Liver (tissue), 3 donors: Measurements from ENCODE around the gene DNAJC4.
A peak's percentile ranks its signal among the peaks of the same experiment; 100 is the strongest.

Source experiments
- FOXA1 ChIP-seq: IDR thresholded peaks from 2 replicates; pipeline ENCODE4 v1.6.1; 2016; ENCODE audit warnings: antibody characterized with exemption
- GABPA ChIP-seq, 2 donors: IDR thresholded peaks in 1 of 2; conservative IDR thresholded peaks in 1 of 2; 2 replicates each; pipeline ENCODE4 v1.6.1; 2016; ENCODE audit warnings: antibody characterized with exemption in 2 of 2, mild to moderate bottlenecking in 1 of 2, moderate library complexity in 1 of 2
- JUND ChIP-seq, 2 donors: IDR thresholded peaks; 2 replicates each; pipeline ENCODE4 v1.6.1; 2016; ENCODE audit warnings: antibody characterized with exemption in 2 of 2
- RAD21 ChIP-seq, 2 donors: IDR thresholded peaks; 2 replicates each; pipeline ENCODE4 v1.6.1; 2016; ENCODE audit warnings: antibody characterized with exemption in 2 of 2, mild to moderate bottlenecking in 2 of 2
- RXRA ChIP-seq, 2 donors: IDR thresholded peaks; 2 replicates each; pipeline ENCODE4 v1.6.1; 2017 to 2018; ENCODE audit warnings: antibody characterized with exemption in 2 of 2, mild to moderate bottlenecking in 1 of 2
- SP1 ChIP-seq: IDR thresholded peaks from 2 replicates; pipeline ENCODE4 v1.6.1; 2018; ENCODE audit warnings: antibody characterized with exemption, mild to moderate bottlenecking
- TF ChIP-seq, protein P1 (sequence below): IDR thresholded peaks from 2 replicates; pipeline ENCODE4 v1.6.1; 2016; ENCODE audit warnings: antibody characterized with exemption, mild to moderate bottlenecking
- TF ChIP-seq, protein P2 (sequence below): fragments of 150-350 bp; IDR thresholded peaks from 2 replicates; pipeline ENCODE4 v1.5.1; 2017; ENCODE audit warnings: improper control_type of control experiment, low read depth, low read length; ENCODE audit not compliant: missing input control
- TF ChIP-seq, protein P3 (sequence below): IDR thresholded peaks from 2 replicates; pipeline ENCODE4 v1.6.1; 2016; ENCODE audit warnings: antibody characterized with exemption
- donor health status: healthy.
- donor health status: healthy.

DNA sequence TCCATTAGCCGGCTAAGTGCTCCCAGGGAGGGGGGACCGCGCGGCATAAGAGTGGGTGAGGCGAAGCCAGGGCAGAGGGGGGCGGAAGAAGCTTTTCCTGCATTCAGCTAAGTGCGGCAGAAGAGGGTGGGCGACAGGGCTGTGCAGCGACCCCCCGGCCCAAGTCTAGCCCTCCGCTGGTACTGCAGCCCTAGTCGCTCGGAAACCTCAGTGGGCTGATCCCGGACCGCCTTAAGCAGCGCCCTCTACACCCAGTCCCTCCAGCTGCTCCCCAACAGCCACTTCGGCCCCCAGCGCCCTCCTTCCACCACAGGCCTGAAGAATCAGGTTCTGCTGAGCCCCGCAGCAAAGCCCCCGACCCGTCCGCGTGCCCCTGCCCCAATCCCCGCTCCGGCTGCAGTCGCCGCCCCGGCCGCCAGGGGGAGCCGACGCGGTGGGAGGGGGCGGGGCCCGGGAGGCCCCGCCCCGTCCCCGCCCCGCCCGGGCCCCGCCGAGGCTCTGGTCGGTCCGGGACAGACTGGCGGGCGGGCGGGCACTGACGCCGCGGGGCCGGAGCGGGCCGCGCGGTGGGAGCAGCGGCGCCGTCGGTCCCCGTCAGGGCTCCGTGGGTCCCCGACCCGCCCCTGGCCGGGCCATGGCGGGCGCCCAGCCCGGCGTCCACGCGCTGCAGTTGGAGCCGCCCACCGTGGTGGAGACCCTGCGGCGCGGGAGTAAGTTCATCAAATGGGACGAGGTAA lies 20.8 kb downstream of the DNAJC4 start, which contains the start of gene PLCB3:
- TF ChIP-seq, protein P1, sequence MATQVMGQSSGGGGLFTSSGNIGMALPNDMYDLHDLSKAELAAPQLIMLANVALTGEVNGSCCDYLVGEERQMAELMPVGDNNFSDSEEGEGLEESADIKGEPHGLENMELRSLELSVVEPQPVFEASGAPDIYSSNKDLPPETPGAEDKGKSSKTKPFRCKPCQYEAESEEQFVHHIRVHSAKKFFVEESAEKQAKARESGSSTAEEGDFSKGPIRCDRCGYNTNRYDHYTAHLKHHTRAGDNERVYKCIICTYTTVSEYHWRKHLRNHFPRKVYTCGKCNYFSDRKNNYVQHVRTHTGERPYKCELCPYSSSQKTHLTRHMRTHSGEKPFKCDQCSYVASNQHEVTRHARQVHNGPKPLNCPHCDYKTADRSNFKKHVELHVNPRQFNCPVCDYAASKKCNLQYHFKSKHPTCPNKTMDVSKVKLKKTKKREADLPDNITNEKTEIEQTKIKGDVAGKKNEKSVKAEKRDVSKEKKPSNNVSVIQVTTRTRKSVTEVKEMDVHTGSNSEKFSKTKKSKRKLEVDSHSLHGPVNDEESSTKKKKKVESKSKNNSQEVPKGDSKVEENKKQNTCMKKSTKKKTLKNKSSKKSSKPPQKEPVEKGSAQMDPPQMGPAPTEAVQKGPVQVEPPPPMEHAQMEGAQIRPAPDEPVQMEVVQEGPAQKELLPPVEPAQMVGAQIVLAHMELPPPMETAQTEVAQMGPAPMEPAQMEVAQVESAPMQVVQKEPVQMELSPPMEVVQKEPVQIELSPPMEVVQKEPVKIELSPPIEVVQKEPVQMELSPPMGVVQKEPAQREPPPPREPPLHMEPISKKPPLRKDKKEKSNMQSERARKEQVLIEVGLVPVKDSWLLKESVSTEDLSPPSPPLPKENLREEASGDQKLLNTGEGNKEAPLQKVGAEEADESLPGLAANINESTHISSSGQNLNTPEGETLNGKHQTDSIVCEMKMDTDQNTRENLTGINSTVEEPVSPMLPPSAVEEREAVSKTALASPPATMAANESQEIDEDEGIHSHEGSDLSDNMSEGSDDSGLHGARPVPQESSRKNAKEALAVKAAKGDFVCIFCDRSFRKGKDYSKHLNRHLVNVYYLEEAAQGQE: no peak
- TF ChIP-seq, protein P2, sequence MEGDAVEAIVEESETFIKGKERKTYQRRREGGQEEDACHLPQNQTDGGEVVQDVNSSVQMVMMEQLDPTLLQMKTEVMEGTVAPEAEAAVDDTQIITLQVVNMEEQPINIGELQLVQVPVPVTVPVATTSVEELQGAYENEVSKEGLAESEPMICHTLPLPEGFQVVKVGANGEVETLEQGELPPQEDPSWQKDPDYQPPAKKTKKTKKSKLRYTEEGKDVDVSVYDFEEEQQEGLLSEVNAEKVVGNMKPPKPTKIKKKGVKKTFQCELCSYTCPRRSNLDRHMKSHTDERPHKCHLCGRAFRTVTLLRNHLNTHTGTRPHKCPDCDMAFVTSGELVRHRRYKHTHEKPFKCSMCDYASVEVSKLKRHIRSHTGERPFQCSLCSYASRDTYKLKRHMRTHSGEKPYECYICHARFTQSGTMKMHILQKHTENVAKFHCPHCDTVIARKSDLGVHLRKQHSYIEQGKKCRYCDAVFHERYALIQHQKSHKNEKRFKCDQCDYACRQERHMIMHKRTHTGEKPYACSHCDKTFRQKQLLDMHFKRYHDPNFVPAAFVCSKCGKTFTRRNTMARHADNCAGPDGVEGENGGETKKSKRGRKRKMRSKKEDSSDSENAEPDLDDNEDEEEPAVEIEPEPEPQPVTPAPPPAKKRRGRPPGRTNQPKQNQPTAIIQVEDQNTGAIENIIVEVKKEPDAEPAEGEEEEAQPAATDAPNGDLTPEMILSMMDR: peak; percentile 76
- TF ChIP-seq RAD21 (IDR thresholded peaks at IDR 0.05): peak in 1 of 2 donors; percentile 38
- TF ChIP-seq, protein P3, sequence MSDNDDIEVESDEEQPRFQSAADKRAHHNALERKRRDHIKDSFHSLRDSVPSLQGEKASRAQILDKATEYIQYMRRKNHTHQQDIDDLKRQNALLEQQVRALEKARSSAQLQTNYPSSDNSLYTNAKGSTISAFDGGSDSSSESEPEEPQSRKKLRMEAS: no peak
- no peak for TF ChIP-seq RXRA (IDR thresholded peaks at IDR 0.05)
- no peak for TF ChIP-seq SP1
- TF ChIP-seq FOXA1: no peak
- no peak for TF ChIP-seq GABPA (IDR thresholded peaks at IDR 0.05 in 1 of 2, conservative IDR thresholded peaks at IDR 0.05 in 1 of 2)
- TF ChIP-seq JUND (IDR thresholded peaks at IDR 0.05): no peak
